Activated naive CD8-positive, alpha-beta T cell (primary cell): ENCODE results near the gene DPH1.

Experiments used
- H3K27ac Mint-ChIP-seq: one replicate; pipeline ENCODE4 v1.8.0; 2021; ENCODE audit warnings: mixed read lengths
- H3K27me3 Mint-ChIP-seq: one replicate; pipeline ENCODE4 v1.8.0; 2021; ENCODE audit warnings: mixed read lengths
- H3K36me3 Mint-ChIP-seq: one replicate; pipeline ENCODE4 v1.8.0; 2021; ENCODE audit warnings: mixed read lengths
- H3K4me1 Mint-ChIP-seq: one replicate; pipeline ENCODE4 v1.8.0; 2021; ENCODE audit warnings: low read depth, mixed read lengths
- H3K4me3 Mint-ChIP-seq: one replicate; pipeline ENCODE4 v1.8.0; 2021; ENCODE audit warnings: mild to moderate bottlenecking, mixed read lengths
- H3K9me3 Mint-ChIP-seq: one replicate; pipeline ENCODE4 v1.8.0; 2021; ENCODE audit warnings: low read depth, mixed read lengths

DPH1 gene

GRCh38 chr17:2047590-2047989 is 17.6 kb downstream of the DPH1 start:
- Mint-ChIP-seq H3K27ac (no peak overlapping the region), H3K4me3 (no peak overlapping the region), H3K27me3 (no peaks in the 10 kb centered on the region), H3K36me3 (no peaks in the 10 kb centered on the region), H3K4me1 (peaks cover 29% of the 10 kb centered on the region), H3K9me3 (no peaks in the 10 kb centered on the region)

- no peaks in the 10 kb centered on the region for H3K9me3 Mint-ChIP-seq
These were observed 18.9 kb downstream of the DPH1 start for GRCh38 chr17:2048805-2049204.

GRCh38 chr17:2049333-2050299 is 19.7 kb downstream of the DPH1 start:
- Mint-ChIP-seq H3K36me3 (no peaks in the 10 kb centered on the region), H3K4me3 (peak overlapping the region; percentile 82), H3K27ac (peak overlapping the region; percentile 28)

More at GRCh38 chr17:2048805-2049204, 18.9 kb downstream of the DPH1 start:
- H3K4me1 Mint-ChIP-seq, result peaks cover 25% of the 10 kb centered on the region
- H3K27me3 Mint-ChIP-seq, result no peaks in the 10 kb centered on the region
- H3K27ac Mint-ChIP-seq, result no peak overlapping the region
- H3K4me3 Mint-ChIP-seq, result peak overlapping the region; percentile 82
- no peaks in the 10 kb centered on the region for H3K36me3 Mint-ChIP-seq

GRCh38 chr17:2050300-2051060 is 20.5 kb downstream of the DPH1 start:
- no peak overlapping the region for H3K4me3 Mint-ChIP-seq
- H3K9me3 Mint-ChIP-seq, result no peaks in the 10 kb centered on the region
- H3K4me1 Mint-ChIP-seq, result peaks cover 24% of the 10 kb centered on the region
- H3K36me3 Mint-ChIP-seq, result no peaks in the 10 kb centered on the region
- H3K27me3 Mint-ChIP-seq, result no peaks in the 10 kb centered on the region
- H3K27ac Mint-ChIP-seq, result no peak overlapping the region

More at GRCh38 chr17:2049333-2050299, 19.7 kb downstream of the DPH1 start:
- Mint-ChIP-seq H3K9me3 (no peaks in the 10 kb centered on the region), H3K4me1 (peaks cover 26% of the 10 kb centered on the region), H3K27me3 (no peaks in the 10 kb centered on the region)

GRCh38 chr17:2051061-2051932 is 21.3 kb downstream of the DPH1 start:
- H3K4me3 Mint-ChIP-seq, result peak overlapping the region; percentile 54
- H3K9me3 Mint-ChIP-seq, result no peaks in the 10 kb centered on the region
- no peaks in the 10 kb centered on the region for H3K27me3 Mint-ChIP-seq
- no peak overlapping the region for H3K27ac Mint-ChIP-seq
- H3K36me3 Mint-ChIP-seq, result no peaks in the 10 kb centered on the region
- peaks cover 24% of the 10 kb centered on the region for H3K4me1 Mint-ChIP-seq

GRCh38 chr17:2051933-2052559 is 22.1 kb downstream of the DPH1 start:
- Mint-ChIP-seq H3K4me3 (peak overlapping the region; percentile 54), H3K4me1 (peaks cover 24% of the 10 kb centered on the region), H3K27ac (no peak overlapping the region), H3K27me3 (no peaks in the 10 kb centered on the region), H3K36me3 (no peaks in the 10 kb centered on the region), H3K9me3 (no peaks in the 10 kb centered on the region)

GRCh38 chr17:2053380-2054261 is 23.7 kb downstream of the DPH1 start:
- H3K27me3 Mint-ChIP-seq, result no peaks in the 10 kb centered on the region
- peak overlapping the region; percentile 41 for H3K27ac Mint-ChIP-seq

GRCh38 chr17:2054262-2054511 is 24.2 kb downstream of the DPH1 start:
- H3K4me1 Mint-ChIP-seq, result peaks cover 16% of the 10 kb centered on the region
- peak overlapping the region; percentile 58 for H3K27ac Mint-ChIP-seq
- H3K9me3 Mint-ChIP-seq, result no peaks in the 10 kb centered on the region
- H3K4me3 Mint-ChIP-seq, result peak overlapping the region; percentile 79
- H3K27me3 Mint-ChIP-seq, result no peaks in the 10 kb centered on the region
- H3K36me3 Mint-ChIP-seq, result no peaks in the 10 kb centered on the region

More at GRCh38 chr17:2053380-2054261, 23.7 kb downstream of the DPH1 start:
- Mint-ChIP-seq H3K9me3 (no peaks in the 10 kb centered on the region), H3K36me3 (no peaks in the 10 kb centered on the region), H3K4me1 (peaks cover 22% of the 10 kb centered on the region), H3K4me3 (peak overlapping the region; percentile 79)

GRCh38 chr17:2054512-2055291 is 24.7 kb downstream of the DPH1 start, which contains the start of gene HIC1:
Gene HIC1 (plus strand): TSS chr17:2055103. CDS start chr17:2056691, 1,588 bp downstream.
- Mint-ChIP-seq H3K4me3 (peak within 1 kb of the TSS; percentile 79), H3K27me3 (peaks cover 2% of the 10 kb centered on the region), H3K36me3 (no peaks in the 10 kb centered on the region), H3K4me1 (peaks cover 18% of the 10 kb centered on the region), H3K9me3 (no peaks in the 10 kb centered on the region), H3K27ac (peak within 1 kb of the TSS; percentile 58)

GRCh38 chr17:2055292-2056205 is 25.6 kb downstream of the DPH1 start:
- Mint-ChIP-seq H3K4me1 (peaks cover 18% of the 10 kb centered on the region), H3K4me3 (peak overlapping the region; percentile 80), H3K27me3 (peaks cover 3% of the 10 kb centered on the region), H3K9me3 (no peaks in the 10 kb centered on the region), H3K27ac (no peak overlapping the region), H3K36me3 (peaks cover 4% of the 10 kb centered on the region)

- Mint-ChIP-seq H3K4me1 (peaks cover 18% of the 10 kb centered on the region), H3K9me3 (no peaks in the 10 kb centered on the region), H3K27me3 (peaks cover 3% of the 10 kb centered on the region), H3K27ac (peak overlapping the region; percentile 34), H3K4me3 (peak overlapping the region; percentile 80), H3K36me3 (peaks cover 6% of the 10 kb centered on the region)
These were observed 26.5 kb downstream of the DPH1 start for GRCh38 chr17:2056206-2057174.
